NCI-H2227 treated with DMSO at 0.1 percent for 48 hours (cell line): ENCODE data around the gene ARHGAP44.
"Not testable (repeated sequence)": the region's sequence is repeated elsewhere in the genome, so short reads cannot be mapped to it uniquely, and the experiment has no call there.

Experiments used
- DNase-seq: peaks from one replicate; lab custom pipeline; 2025; lab: John Stamatoyannopoulos, UW

ARHGAP44 gene

GRCh38 chr17:12821376-12821940, 32.2 kb downstream of the ARHGAP44 start:
- DNase-seq = no peak

- DNase-seq = no peak
These were observed 37.1 kb downstream of the ARHGAP44 start for GRCh38 chr17:12826431-12826830.

GRCh38 chr17:12830777-12831247, 41.5 kb downstream of the ARHGAP44 start:
- no peak for DNase-seq

GRCh38 chr17:12831839-12832238, 42.5 kb downstream of the ARHGAP44 start:
- DNase-seq = no peak

GRCh38 chr17:12839042-12839441, 49.7 kb downstream of the ARHGAP44 start:
- DNase-seq = no peak

GRCh38 chr17:12842936-12843335, 53.6 kb downstream of the ARHGAP44 start:
- DNase-seq = no peak

- DNase-seq = no peak
These were observed 61.7 kb downstream of the ARHGAP44 start for GRCh38 chr17:12850996-12851395.

GRCh38 chr17:12851901-12852435, 62.7 kb downstream of the ARHGAP44 start:
- DNase-seq = no peak

- DNase-seq = no peak
These were observed 64.6 kb downstream of the ARHGAP44 start for GRCh38 chr17:12853921-12854320.

- no peak for DNase-seq
These were observed 67.1 kb downstream of the ARHGAP44 start for GRCh38 chr17:12856416-12856815.

- DNase-seq = no peak
These were observed 68.3 kb downstream of the ARHGAP44 start for GRCh38 chr17:12857592-12857991.

- no peak for DNase-seq
These were observed 70.2 kb downstream of the ARHGAP44 start for GRCh38 chr17:12859520-12859919.

GRCh38 chr17:12865769-12866168, 76.5 kb downstream of the ARHGAP44 start:
- no peak for DNase-seq

GRCh38 chr17:12866244-12866643, 76.9 kb downstream of the ARHGAP44 start:
- DNase-seq = no peak

GRCh38 chr17:12867726-12868125, 78.4 kb downstream of the ARHGAP44 start:
- no peak for DNase-seq

GRCh38 chr17:12873415-12874125, 84.3 kb downstream of the ARHGAP44 start:
- DNase-seq = not testable (repeated sequence)

GRCh38 chr17:12877953-12878669, 88.8 kb downstream of the ARHGAP44 start:
- no peak for DNase-seq

GRCh38 chr17:12879096-12879495, 89.8 kb downstream of the ARHGAP44 start:
- not testable (repeated sequence) for DNase-seq

- DNase-seq = no peak
These were observed 94.2 kb downstream of the ARHGAP44 start for GRCh38 chr17:12883472-12883871.

GRCh38 chr17:12887088-12887487, 97.8 kb downstream of the ARHGAP44 start:
- no peak for DNase-seq

- DNase-seq = no peak
These were observed 107.0 kb downstream of the ARHGAP44 start for GRCh38 chr17:12896180-12896785.

- DNase-seq = no peak
These were observed 108.8 kb downstream of the ARHGAP44 start for GRCh38 chr17:12898110-12898509.
